GM21786 (cell line): Measurements from ENCODE around the gene PTGIS.

Source experiments
- ATAC-seq: cut with Tn5 transposase; IDR thresholded peaks from one replicate; pipeline ENCODE4 v1.9.1; 2021; ENCODE audit not compliant: unreplicated experiment

The PTGIS gene

GRCh38 chr20:49503176-49503575 lies 64.8 kb downstream of the PTGIS start:
- ATAC-seq: no peak

GRCh38 chr20:49501917-49502316 lies 66.0 kb downstream of the PTGIS start:
- no peak for ATAC-seq

GRCh38 chr20:49497398-49497669 lies 70.6 kb downstream of the PTGIS start:
- ATAC-seq: no peak

GRCh38 chr20:49496553-49497397 lies 71.2 kb downstream of the PTGIS start:
- ATAC-seq: no peak

GRCh38 chr20:49496043-49496442 lies 71.9 kb downstream of the PTGIS start:
- ATAC-seq: no peak

GRCh38 chr20:49490689-49491088 lies 77.2 kb downstream of the PTGIS start:
- no peak for ATAC-seq

- no peak for ATAC-seq
These were observed 78.2 kb downstream of the PTGIS start for GRCh38 chr20:49489688-49490087.

- no peak for ATAC-seq
These were observed 81.9 kb downstream of the PTGIS start for GRCh38 chr20:49486064-49486463.

- no peak for ATAC-seq
These were observed 82.4 kb downstream of the PTGIS start for GRCh38 chr20:49485563-49485962.

- ATAC-seq: no peak
These were observed 83.5 kb downstream of the PTGIS start for GRCh38 chr20:49484180-49485140.

- no peak for ATAC-seq
These were observed 84.2 kb downstream of the PTGIS start for GRCh38 chr20:49483696-49484123.

- no peak for ATAC-seq
These were observed 84.8 kb downstream of the PTGIS start for GRCh38 chr20:49483018-49483695.

- ATAC-seq: no peak
These were observed 85.3 kb downstream of the PTGIS start, which contains the start of gene KCNB1 for GRCh38 chr20:49482621-49483017. Gene KCNB1 (minus strand): TSS chr20:49482668. CDS start chr20:49482480, 188 bp downstream.

GRCh38 chr20:49482173-49482572 lies 85.8 kb downstream of the PTGIS start:
- ATAC-seq: no peak

GRCh38 chr20:49481116-49481515 lies 86.8 kb downstream of the PTGIS start:
- ATAC-seq: no peak

GRCh38 chr20:49480236-49480635 lies 87.7 kb downstream of the PTGIS start:
- ATAC-seq: no peak

- no peak for ATAC-seq
These were observed 88.2 kb downstream of the PTGIS start for GRCh38 chr20:49479785-49480184.

GRCh38 chr20:49478754-49479689 lies 88.9 kb downstream of the PTGIS start:
- no peak for ATAC-seq

- ATAC-seq: no peak
These were observed 89.7 kb downstream of the PTGIS start for GRCh38 chr20:49478266-49478665.

GRCh38 chr20:49477200-49477599 lies 90.7 kb downstream of the PTGIS start:
- no peak for ATAC-seq
